Neural crest cell (in vitro differentiated cells): Measurements from ENCODE around the gene MIEF1. TPM values are rescaled to one million over a fixed set of nuclear protein-coding genes. Genes with fewer than 3 reads are reported as not detected.
"Not testable (repeated sequence)": the region's sequence is repeated elsewhere in the genome, so short reads cannot be mapped to it uniquely, and the experiment has no call there.

Experiments
- DNase-seq: peaks from one replicate; pipeline ENCODE4 v3.0.0; 2021; ENCODE audit warnings: low read depth, mixed read lengths, low spot score
- H3K27ac Mint-ChIP-seq: one replicate; pipeline ENCODE4 v1.8.0; 2021; ENCODE audit warnings: mild to moderate bottlenecking, mixed read lengths; ENCODE audit not compliant: unreplicated experiment
- H3K27me3 Mint-ChIP-seq: 2 replicates; pipeline ENCODE4 v1.8.0; 2021; ENCODE audit warnings: low read depth, mild to moderate bottlenecking, mixed read lengths
- H3K36me3 Mint-ChIP-seq: 2 replicates; pipeline ENCODE4 v1.8.0; 2021; ENCODE audit warnings: low read depth, mild to moderate bottlenecking, mixed read lengths
- H3K4me1 Mint-ChIP-seq: 2 replicates; pipeline ENCODE4 v1.8.0; 2021; ENCODE audit warnings: mixed read lengths
- H3K4me3 Mint-ChIP-seq: one replicate; pipeline ENCODE4 v1.8.0; 2021; ENCODE audit warnings: mild to moderate bottlenecking, mixed read lengths
- H3K9me3 Mint-ChIP-seq: 2 replicates; pipeline ENCODE4 v1.8.0; 2021; ENCODE audit warnings: mixed read lengths
- total RNA-seq: library from RNA; stranded (reverse); gene quantifications from 2 replicates; pipeline ENCODE4 v1.2.1, GENCODE V29; 2021
- TF ChIP-seq, protein P1 (sequence below): fragments of 200-600 bp; sonication (generic); conservative IDR thresholded peaks from 2 replicates; pipeline ENCODE4 v1.5.0; 2021; ENCODE audit warnings: antibody characterized with exemption, mild to moderate bottlenecking

MIEF1 gene
- total RNA-seq, 1 donor from 2014 or later, result 45.0 TPM

GRCh38 chr22:39518144-39518786 is 16.2 kb downstream of the MIEF1 start:
- Mint-ChIP-seq H3K4me3 (peak overlapping the region; percentile 100), H3K36me3 (peaks cover 38% of the 10 kb centered on the region), H3K27ac (peak overlapping the region; percentile 94)

GRCh38 chr22:39518996-39519680 is 17.0 kb downstream of the MIEF1 start:
- H3K4me1 Mint-ChIP-seq, result peaks cover 46% of the 10 kb centered on the region
- peaks cover 41% of the 10 kb centered on the region for H3K36me3 Mint-ChIP-seq
- peaks cover 2% of the 10 kb centered on the region for H3K9me3 Mint-ChIP-seq
- H3K4me3 Mint-ChIP-seq, result peak overlapping the region; percentile 100
- DNase-seq, result no peak
- H3K27me3 Mint-ChIP-seq, result peaks cover 30% of the 10 kb centered on the region
- peak overlapping the region; percentile 94 for H3K27ac Mint-ChIP-seq
- TF ChIP-seq, protein P1, sequence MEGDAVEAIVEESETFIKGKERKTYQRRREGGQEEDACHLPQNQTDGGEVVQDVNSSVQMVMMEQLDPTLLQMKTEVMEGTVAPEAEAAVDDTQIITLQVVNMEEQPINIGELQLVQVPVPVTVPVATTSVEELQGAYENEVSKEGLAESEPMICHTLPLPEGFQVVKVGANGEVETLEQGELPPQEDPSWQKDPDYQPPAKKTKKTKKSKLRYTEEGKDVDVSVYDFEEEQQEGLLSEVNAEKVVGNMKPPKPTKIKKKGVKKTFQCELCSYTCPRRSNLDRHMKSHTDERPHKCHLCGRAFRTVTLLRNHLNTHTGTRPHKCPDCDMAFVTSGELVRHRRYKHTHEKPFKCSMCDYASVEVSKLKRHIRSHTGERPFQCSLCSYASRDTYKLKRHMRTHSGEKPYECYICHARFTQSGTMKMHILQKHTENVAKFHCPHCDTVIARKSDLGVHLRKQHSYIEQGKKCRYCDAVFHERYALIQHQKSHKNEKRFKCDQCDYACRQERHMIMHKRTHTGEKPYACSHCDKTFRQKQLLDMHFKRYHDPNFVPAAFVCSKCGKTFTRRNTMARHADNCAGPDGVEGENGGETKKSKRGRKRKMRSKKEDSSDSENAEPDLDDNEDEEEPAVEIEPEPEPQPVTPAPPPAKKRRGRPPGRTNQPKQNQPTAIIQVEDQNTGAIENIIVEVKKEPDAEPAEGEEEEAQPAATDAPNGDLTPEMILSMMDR, result no peak

More at GRCh38 chr22:39518144-39518786, 16.2 kb downstream of the MIEF1 start:
- DNase-seq, result no peak
- TF ChIP-seq, protein P1, result no peak
- Mint-ChIP-seq H3K9me3 (peaks cover 2% of the 10 kb centered on the region), H3K27me3 (peaks cover 27% of the 10 kb centered on the region), H3K4me1 (peaks cover 42% of the 10 kb centered on the region)

GRCh38 chr22:39519681-39520225 is 17.7 kb downstream of the MIEF1 start:
- Mint-ChIP-seq H3K4me1 (peaks cover 48% of the 10 kb centered on the region), H3K4me3 (peak overlapping the region; percentile 100), H3K27ac (peak overlapping the region; percentile 99), H3K36me3 (peaks cover 41% of the 10 kb centered on the region), H3K27me3 (peaks cover 32% of the 10 kb centered on the region), H3K9me3 (peaks cover 2% of the 10 kb centered on the region)
- DNase-seq, result peak; percentile 92
- TF ChIP-seq, protein P1, result peak; percentile 44

GRCh38 chr22:39520226-39521105 is 18.4 kb downstream of the MIEF1 start, which contains the start of gene ATF4:
Gene ATF4 (plus strand): TSS chr22:39520562. CDS start chr22:39521446, 884 bp downstream.
- peaks cover 48% of the 10 kb centered on the region for H3K36me3 Mint-ChIP-seq
- H3K4me1 Mint-ChIP-seq, result peaks cover 55% of the 10 kb centered on the region
- peaks cover 39% of the 10 kb centered on the region for H3K27me3 Mint-ChIP-seq
- TF ChIP-seq, protein P1, result no peak
- peak within 1 kb of the TSS; percentile 99 for H3K27ac Mint-ChIP-seq
- H3K4me3 Mint-ChIP-seq, result peak within 1 kb of the TSS; percentile 100
- H3K9me3 Mint-ChIP-seq, result peaks cover 2% of the 10 kb centered on the region
- DNase-seq, result peak; percentile 86

DNA sequence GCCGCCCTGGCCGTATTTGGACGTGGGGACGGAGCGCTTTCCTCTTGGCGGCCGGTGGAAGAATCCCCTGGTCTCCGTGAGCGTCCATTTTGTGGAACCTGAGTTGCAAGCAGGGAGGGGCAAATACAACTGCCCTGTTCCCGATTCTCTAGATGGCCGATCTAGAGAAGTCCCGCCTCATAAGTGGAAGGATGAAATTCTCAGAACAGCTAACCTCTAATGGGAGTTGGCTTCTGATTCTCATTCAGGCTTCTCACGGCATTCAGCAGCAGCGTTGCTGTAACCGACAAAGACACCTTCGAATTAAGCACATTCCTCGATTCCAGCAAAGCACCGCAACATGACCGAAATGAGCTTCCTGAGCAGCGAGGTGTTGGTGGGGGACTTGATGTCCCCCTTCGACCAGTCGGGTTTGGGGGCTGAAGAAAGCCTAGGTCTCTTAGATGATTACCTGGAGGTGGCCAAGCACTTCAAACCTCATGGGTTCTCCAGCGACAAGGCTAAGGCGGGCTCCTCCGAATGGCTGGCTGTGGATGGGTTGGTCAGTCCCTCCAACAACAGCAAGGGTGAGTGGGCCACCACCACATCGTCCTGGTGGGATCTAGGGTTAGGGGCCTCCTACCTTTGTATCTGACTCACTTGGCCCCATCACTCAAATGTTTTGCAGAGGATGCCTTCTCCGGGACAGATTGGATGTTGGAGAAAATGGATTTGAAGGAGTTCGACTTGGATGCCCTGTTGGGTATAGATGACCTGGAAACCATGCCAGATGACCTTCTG is 19.2 kb downstream of the MIEF1 start:
- H3K4me3 Mint-ChIP-seq, result peak overlapping the region; percentile 100

GRCh38 chr22:39522091-39522490 is 20.0 kb downstream of the MIEF1 start:
- Mint-ChIP-seq H3K27ac (peak overlapping the region; percentile 99), H3K27me3 (peaks cover 44% of the 10 kb centered on the region), H3K4me3 (peak overlapping the region; percentile 100), H3K4me1 (peaks cover 61% of the 10 kb centered on the region), H3K36me3 (peaks cover 45% of the 10 kb centered on the region)
- not testable (repeated sequence) for H3K9me3 Mint-ChIP-seq, DNase-seq

More for the DNA sequence above, 19.2 kb downstream of the MIEF1 start:
- peaks cover 61% of the 10 kb centered on the region for H3K4me1 Mint-ChIP-seq
- DNase-seq, H3K9me3 Mint-ChIP-seq: not testable (repeated sequence)
- peak overlapping the region; percentile 99 for H3K27ac Mint-ChIP-seq
- peaks cover 44% of the 10 kb centered on the region for H3K27me3 Mint-ChIP-seq
- H3K36me3 Mint-ChIP-seq, result peaks cover 45% of the 10 kb centered on the region
